Heart right ventricle (tissue), 16 donors: ENCODE results near the gene MAGT1. TPM values are rescaled to one million over a fixed set of nuclear protein-coding genes. Genes with fewer than 3 reads are reported as not detected.

Experiments used
- ATAC-seq, 8 donors: fragments of 200-7000 bp; cut with Tn5 transposase; one replicate each; pipeline ENCODE4 v1.9.1; 2020; ENCODE audit warnings: mild to moderate bottlenecking in 8 of 8, moderate library complexity in 8 of 8, moderate number of reproducible peaks in 1 of 8
- DNase-seq, 2 donors: peaks; one replicate each; pipeline ENCODE4 v3.0.0-alpha.2; 2020
- H3K27ac ChIP-seq, 10 donors: fragments of 200-600 bp; sonication (generic) in 2 of 10; one replicate each; pipeline versions ENCODE4 v1.5.0 to v1.8.0; 2020 to 2022; ENCODE audit warnings: mild to moderate bottlenecking in 3 of 10
- H3K27me3 ChIP-seq, 7 donors: fragments of 200-600 bp; one replicate each; pipeline ENCODE4 v1.8.0; 2021 to 2022; ENCODE audit warnings: mild to moderate bottlenecking in 2 of 7
- H3K36me3 ChIP-seq, 9 donors: fragments of 200-600 bp; sonication (generic) in 1 of 9; one replicate each; pipeline versions ENCODE4 v1.5.0 to v1.8.0; 2020 to 2022; ENCODE audit warnings: mild to moderate bottlenecking in 2 of 9
- H3K4me1 ChIP-seq, 9 donors: fragments of 200-600 bp; sonication (generic) in 1 of 9; one replicate each; pipeline versions ENCODE4 v1.5.0 to v1.8.0; 2020 to 2022; ENCODE audit warnings: mild to moderate bottlenecking in 4 of 9
- H3K4me3 ChIP-seq, 10 donors: fragments of 200-600 bp; sonication (generic) in 2 of 10; one replicate each; pipeline versions ENCODE4 v1.5.0 to v1.8.0; 2020 to 2022; ENCODE audit warnings: mild to moderate bottlenecking in 7 of 10, moderate library complexity in 2 of 10
- H3K9me3 ChIP-seq, 11 donors: fragments of 200-600 bp in 10 of 11; sonication (generic) in 2 of 11; one replicate each; pipeline versions ENCODE4 v1.5.0 to v1.8.0; 2013 to 2022; ENCODE audit warnings: mild to moderate bottlenecking in 2 of 11, control low read depth in 1 of 11, moderate library complexity in 1 of 11
- WGBS, 2 donors: extraction: QIAGEN DNeasy Blood & Tissue Kit; methylation state at CpG; one replicate each; pipeline ENCODE4 v1.1.7; 2013; ENCODE audit warnings: inconsistent platforms in 1 of 2; 5-methylcytosine and 5-hydroxymethylcytosine counted together
- intact Hi-C, 10 donors: fragments of 100-400 bp; cut with DNase I; formaldehyde crosslinking; loops; one replicate each; pipeline versions ENCODE4 v1.11.1 to v1.14.2; 2022
- polyA plus RNA-seq, 2 donors: library from polyadenylated mRNA; stranded (reverse); fragments of 200-250 nt; gene quantifications; one replicate each; pipeline ENCODE4 v1.2.3, GENCODE V29; 2013
- total RNA-seq, 10 donors: library from RNA; stranded (reverse); fragmentation: NEBNext Ultra II Directional in 3 of 10; extraction: Animal tissue kit (Norgen Biotek cat#: 25700) in 3 of 10; gene quantifications; one replicate each; pipeline versions ENCODE4 v1.2.1 to v1.2.4, GENCODE V29; 2021 to 2023
- TF ChIP-seq, protein P1 (sequence below), 9 donors: fragments of 200-600 bp; sonication (generic) in 2 of 9; IDR thresholded peaks; one replicate each; pipeline versions ENCODE4 v1.5.0 to v1.8.0; 2021 to 2022; ENCODE audit warnings: antibody characterized with exemption in 9 of 9, mild to moderate bottlenecking in 5 of 9, moderate library complexity in 1 of 9
- donor health status: Arrhythmogenic right ventricular cardiomyopathy.
- donor health status: ischemic (EF 13 %, LVEDD 7.1; RV severe dilation, severe dysfunction).
- donor health status: healthy with polysubstance abuse.
- donor health status: DM: no; HTN: yes; CAD: no.
- donor health status: DM: no; HTN: no; CAD: no.
- donor health status: ischemic (EF 25% LVEDD 6.9; RV normal size, moderate dysfunction).
- donor health status: ischemic (EF 25% LVEDD 5.7; RV mildly dilated, moderate dysfunction).
- donor health status: healthy.
- donor health status: DM: yes; HTN: yes; CAD: no.
- donor health status: Ischemic cardiomyopathy.
- donor health status: ischemic (EF 35%, LVEDD 5.7; RV mildly dilated, moderate dysfunction).
- donor health status: nonischemic (EF 11% LVEDD 7.7; RV severe dilation, severe dysfunction).
- donor health status: DM: yes; HTN: yes; CAD: no.
- donor health status: PGD.
- donor health status: ischemic (EF 29% LVEDD 5.4; RV normal size, mild dysfunction).
- donor health status: nonischemic (EF 23%, LVEDD 6.1; RV moderate dilation, normal function).

Gene MAGT1
- total and polyA plus RNA-seq, 12 donors, result 15.7 to 72.7 (median 51.0) TPM

DNA sequence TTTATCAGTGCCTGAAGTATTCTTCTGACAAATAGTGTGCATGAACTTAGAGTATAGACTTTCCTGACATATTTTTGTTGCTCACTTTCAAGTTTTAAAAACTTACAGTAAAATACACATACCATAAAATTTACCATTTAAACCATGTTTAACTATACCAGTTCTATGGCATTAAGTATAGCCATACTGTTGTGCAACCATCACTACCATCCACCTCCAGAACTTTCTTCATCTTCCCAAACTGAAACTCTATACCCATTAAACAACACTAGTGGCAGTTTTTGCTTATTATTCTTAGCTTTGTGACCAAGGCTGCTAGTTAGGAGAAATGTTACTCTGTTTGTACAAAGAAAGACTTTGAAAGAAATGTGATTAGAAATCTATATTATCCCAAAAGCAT is 41.1 kb upstream of the MAGT1 start:
- intact Hi-C loops, result no loop called here

DNA sequence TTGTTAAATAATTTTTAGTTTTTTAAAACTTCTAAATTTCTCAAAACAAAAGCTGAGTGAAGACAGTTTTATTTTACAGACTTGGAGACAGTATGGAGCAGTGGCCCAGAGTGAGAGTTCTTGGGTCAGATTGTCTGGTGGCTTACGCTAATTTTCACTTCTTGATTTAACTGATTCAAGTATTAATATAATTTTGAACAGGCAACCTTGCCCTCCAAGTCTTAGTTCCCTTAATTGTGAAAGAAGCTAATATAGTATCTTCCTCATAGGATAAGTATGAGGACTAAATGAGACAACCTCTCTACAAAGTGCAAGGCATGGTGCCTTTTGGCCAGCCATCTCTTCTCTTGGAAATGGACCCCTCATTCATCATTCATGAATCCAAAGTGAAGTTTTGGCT is 40.7 kb upstream of the MAGT1 start:
- ATAC-seq (no peak), DNase-seq (no peak)
- H3K36me3 ChIP-seq, result no peaks in the 10 kb centered on the region
- H3K9me3 ChIP-seq, result no peaks in the 10 kb centered on the region
- TF ChIP-seq, protein P1, sequence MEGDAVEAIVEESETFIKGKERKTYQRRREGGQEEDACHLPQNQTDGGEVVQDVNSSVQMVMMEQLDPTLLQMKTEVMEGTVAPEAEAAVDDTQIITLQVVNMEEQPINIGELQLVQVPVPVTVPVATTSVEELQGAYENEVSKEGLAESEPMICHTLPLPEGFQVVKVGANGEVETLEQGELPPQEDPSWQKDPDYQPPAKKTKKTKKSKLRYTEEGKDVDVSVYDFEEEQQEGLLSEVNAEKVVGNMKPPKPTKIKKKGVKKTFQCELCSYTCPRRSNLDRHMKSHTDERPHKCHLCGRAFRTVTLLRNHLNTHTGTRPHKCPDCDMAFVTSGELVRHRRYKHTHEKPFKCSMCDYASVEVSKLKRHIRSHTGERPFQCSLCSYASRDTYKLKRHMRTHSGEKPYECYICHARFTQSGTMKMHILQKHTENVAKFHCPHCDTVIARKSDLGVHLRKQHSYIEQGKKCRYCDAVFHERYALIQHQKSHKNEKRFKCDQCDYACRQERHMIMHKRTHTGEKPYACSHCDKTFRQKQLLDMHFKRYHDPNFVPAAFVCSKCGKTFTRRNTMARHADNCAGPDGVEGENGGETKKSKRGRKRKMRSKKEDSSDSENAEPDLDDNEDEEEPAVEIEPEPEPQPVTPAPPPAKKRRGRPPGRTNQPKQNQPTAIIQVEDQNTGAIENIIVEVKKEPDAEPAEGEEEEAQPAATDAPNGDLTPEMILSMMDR (IDR thresholded peaks at IDR 0.05), result no peak
- H3K27me3 ChIP-seq, result no peaks in the 10 kb centered on the region
- intact Hi-C loops, result no loop called here
- WGBS, 2 donors, result 93 to 95% methylated on average over 1 of the region's 1 CpG
- no peak overlapping the region for H3K27ac ChIP-seq
- H3K4me3 ChIP-seq, result no peak overlapping the region
- H3K4me1 ChIP-seq, result peaks cover 0 to 4% (median 0%) of the 10 kb centered on the region in 9 donors

More for the DNA sequence above, 41.1 kb upstream of the MAGT1 start:
- no peaks in the 10 kb centered on the region for H3K36me3 ChIP-seq
- H3K27me3 ChIP-seq, result no peaks in the 10 kb centered on the region
- peaks cover 0 to 4% (median 0%) of the 10 kb centered on the region in 9 donors for H3K4me1 ChIP-seq
- no peak overlapping the region for H3K27ac ChIP-seq
- TF ChIP-seq, protein P1 (IDR thresholded peaks at IDR 0.05), result no peak
- no peak for DNase-seq
- no peak overlapping the region for H3K4me3 ChIP-seq
- no peaks in the 10 kb centered on the region for H3K9me3 ChIP-seq
- no peak for ATAC-seq

DNA sequence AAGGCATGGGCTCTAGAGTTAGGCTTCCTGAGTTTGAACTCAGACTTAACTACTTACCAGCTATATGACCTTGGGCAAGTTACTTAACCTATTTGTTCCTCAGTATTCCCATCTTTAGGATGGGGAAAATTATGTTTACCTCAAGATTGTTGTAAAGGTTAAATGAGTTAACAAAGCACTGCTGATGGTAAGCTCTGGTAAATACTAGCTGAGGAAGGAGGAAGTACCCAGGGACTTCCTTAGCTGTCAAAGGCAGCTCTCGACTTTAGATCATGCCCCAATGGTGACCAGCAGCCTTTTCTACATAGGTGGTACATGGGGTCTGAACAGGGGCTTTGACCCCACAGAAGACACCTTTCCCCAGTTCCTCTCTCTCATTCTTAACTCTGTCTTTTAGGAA is 35.3 kb upstream of the MAGT1 start:
- Histone ChIP-seq H3K27ac (no peak overlapping the region), H3K9me3 (no peaks in the 10 kb centered on the region), H3K4me1 (peaks cover 0 to 2% (median 0%) of the 10 kb centered on the region in 9 donors), H3K4me3 (no peak overlapping the region), H3K27me3 (no peaks in the 10 kb centered on the region), H3K36me3 (no peaks in the 10 kb centered on the region)
- no peak for DNase-seq
- intact Hi-C loops, result no loop called here
- TF ChIP-seq, protein P1 (IDR thresholded peaks at IDR 0.05), result no peak
- no peak for ATAC-seq
- WGBS, 2 donors, result 79 to 90% methylated on average over 1 of the region's 1 CpG

DNA sequence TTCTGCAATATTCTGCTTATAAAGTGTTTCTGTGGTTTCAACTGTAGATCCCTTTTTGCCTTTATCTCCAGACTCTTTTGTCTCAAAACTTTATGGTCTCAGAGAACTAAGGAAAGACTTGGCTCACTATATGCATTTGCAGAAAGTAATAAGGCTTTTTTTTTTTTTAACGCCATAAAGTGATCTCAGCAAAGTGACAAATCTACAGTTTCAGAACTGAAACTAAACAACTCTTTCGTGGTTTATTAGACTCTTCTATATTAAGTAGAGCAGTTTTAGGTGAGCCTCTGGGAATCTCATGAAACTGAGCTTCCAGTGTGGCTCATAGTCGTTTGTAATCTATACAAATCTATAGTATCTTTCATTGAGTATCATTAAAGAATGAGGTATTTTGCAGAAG is 30.5 kb upstream of the MAGT1 start:
- no peak overlapping the region for H3K4me3 ChIP-seq
- DNase-seq, result no peak
- intact Hi-C loops, result no loop called here
- no peak overlapping the region for H3K27ac ChIP-seq
- H3K36me3 ChIP-seq, result no peaks in the 10 kb centered on the region
- WGBS, 2 donors, result 56 to 69% methylated on average over 3 of the region's 3 CpGs
- H3K27me3 ChIP-seq, result peaks cover 0 to 4% (median 0%) of the 10 kb centered on the region in 7 donors
- H3K9me3 ChIP-seq, result no peaks in the 10 kb centered on the region
- ATAC-seq, result no peak
- peaks cover 0 to 5% (median 0%) of the 10 kb centered on the region in 9 donors for H3K4me1 ChIP-seq
- TF ChIP-seq, protein P1 (IDR thresholded peaks at IDR 0.05), result no peak
